ENCODE data around the gene PCDH12. TPM values are rescaled to one million over a fixed set of nuclear protein-coding genes. Genes with fewer than 3 reads are reported as not detected.

PCDH12 gene
- total RNA-seq, 1 experiment from 2014 or later = 0.02 TPM

GRCh38 chr5:141906972-141907371, 51.0 kb downstream of the PCDH12 start:
- ChIA-PET CTCF (no interaction called here), RAD21 (ENCODE audit: low non-redundant PET in 1 of 2, low total read pairs in 2 of 2, uncharacterized antibody in 2 of 2, unreplicated experiment in 2 of 2) (no interaction called here), POLR2A (interaction anchor here (0.9 kb wide), 1 partner anchor 12 kb away, joined by 3 read pairs; no protein-coding TSS in a partner anchor)
- no peaks in the 10 kb centered on the region for H3K79me2 ChIP-seq (ENCODE audit: insufficient read depth, low read length)
- intact Hi-C loops (cut with micrococcal nuclease) = no loop called here
- no peaks in the 10 kb centered on the region for H3K9me2 ChIP-seq (ENCODE audit: insufficient read depth)
- H4K20me1 ChIP-seq (ENCODE audit: insufficient read depth) = no peaks in the 10 kb centered on the region
- H3K27ac ChIP-seq (ENCODE audit: low read depth, low read length) = no peak overlapping the region
- TF ChIP-seq POLR2AphosphoS5 (IDR thresholded peaks at IDR 0.05; ENCODE audit: low read depth, low read length) (no peak), SP1 (IDR thresholded peaks at IDR 0.05; ENCODE audit: low read depth) (no peak), POLR2A (IDR thresholded peaks at IDR 0.05; ENCODE audit: borderline replicate concordance, extremely low read depth, insufficient read depth, insufficient read length) (no peak), MAX (IDR thresholded peaks at IDR 0.05) (no peak), ZBTB33 (IDR thresholded peaks at IDR 0.05; ENCODE audit: extremely low read depth, insufficient replicate concordance, low read length) (no peak)
- no peak overlapping the region for H3K4me3 ChIP-seq (replicated peaks in 1 of 2; ENCODE audit: low read depth in 1 of 2, low read length in 2 of 2)
- no peak overlapping the region for H3K4me2 ChIP-seq (ENCODE audit: low read length)
- no peak overlapping the region for H3K9ac ChIP-seq (ENCODE audit: low read length)
- BruUV-seq (replicated peaks) = no TSS peak
- H3K36me3 ChIP-seq (ENCODE audit: control insufficient read depth in 1 of 2, insufficient read depth in 2 of 2, low read length in 2 of 2) = no peaks in the 10 kb centered on the region
- ATAC-seq = no peak
- no peaks in the 10 kb centered on the region for H3K4me1 ChIP-seq (ENCODE audit: control insufficient read depth in 1 of 2, insufficient read depth in 2 of 2, low read length in 2 of 2)
- DNase-seq (ENCODE audit: low read depth, low spot score) = no peak
- no peaks in the 10 kb centered on the region for H3K27me3 ChIP-seq (ENCODE audit: insufficient read depth, low read length)
- no peak overlapping the region for H2AFZ ChIP-seq (ENCODE audit: low read depth, low read length, poor library complexity, severe bottlenecking)
- H3K9me3 ChIP-seq (ENCODE audit: control insufficient read depth in 1 of 2, insufficient read depth in 1 of 2, low read depth in 1 of 2, low read length in 2 of 2) = no peaks in the 10 kb centered on the region

GRCh38 chr5:141906517-141906916, 51.5 kb downstream of the PCDH12 start:
- ChIA-PET RAD21 (ENCODE audit: low non-redundant PET in 1 of 2, low total read pairs in 2 of 2, uncharacterized antibody in 2 of 2, unreplicated experiment in 2 of 2) (no interaction called here), POLR2A (no interaction called here), CTCF (no interaction called here)
- no peak overlapping the region for H3K27ac ChIP-seq (ENCODE audit: low read depth, low read length)
- no peak for DNase-seq (ENCODE audit: low read depth, low spot score)
- H3K36me3 ChIP-seq (ENCODE audit: control insufficient read depth in 1 of 2, insufficient read depth in 2 of 2, low read length in 2 of 2) = no peaks in the 10 kb centered on the region
- H3K9ac ChIP-seq (ENCODE audit: low read length) = no peak overlapping the region
- H3K9me3 ChIP-seq (ENCODE audit: control insufficient read depth in 1 of 2, insufficient read depth in 1 of 2, low read depth in 1 of 2, low read length in 2 of 2) = no peaks in the 10 kb centered on the region
- no peak for ATAC-seq
- no peaks in the 10 kb centered on the region for H3K4me1 ChIP-seq (ENCODE audit: control insufficient read depth in 1 of 2, insufficient read depth in 2 of 2, low read length in 2 of 2)
- BruUV-seq (replicated peaks) = no TSS peak
- intact Hi-C loops (cut with micrococcal nuclease) = no loop called here
- H3K79me2 ChIP-seq (ENCODE audit: insufficient read depth, low read length) = no peaks in the 10 kb centered on the region
- H4K20me1 ChIP-seq (ENCODE audit: insufficient read depth) = no peaks in the 10 kb centered on the region
- H3K4me2 ChIP-seq (ENCODE audit: low read length) = no peak overlapping the region
- no peak overlapping the region for H3K4me3 ChIP-seq (replicated peaks in 1 of 2; ENCODE audit: low read depth in 1 of 2, low read length in 2 of 2)
- H3K27me3 ChIP-seq (ENCODE audit: insufficient read depth, low read length) = no peaks in the 10 kb centered on the region
- no peak overlapping the region for H2AFZ ChIP-seq (ENCODE audit: low read depth, low read length, poor library complexity, severe bottlenecking)
- no peaks in the 10 kb centered on the region for H3K9me2 ChIP-seq (ENCODE audit: insufficient read depth)
- TF ChIP-seq REST (IDR thresholded peaks at IDR 0.05; ENCODE audit: low read depth) (no peak), TCF7L2 (IDR thresholded peaks at IDR 0.05; ENCODE audit: borderline replicate concordance, extremely low read depth, insufficient read depth, insufficient read length) (no peak), JUND (IDR thresholded peaks at IDR 0.05) (no peak), ZNF274 (IDR thresholded peaks at IDR 0.05; ENCODE audit: low read depth, low read length) (no peak), POLR2A (IDR thresholded peaks at IDR 0.05; ENCODE audit: borderline replicate concordance, extremely low read depth, insufficient read depth, insufficient read length) (no peak), SRF (IDR thresholded peaks at IDR 0.05; ENCODE audit: low read depth) (no peak), CEBPB (IDR thresholded peaks at IDR 0.05; ENCODE audit: low read depth) (no peak), POLR2AphosphoS5 (IDR thresholded peaks at IDR 0.05; ENCODE audit: low read depth, low read length) (no peak), FOSL1 (IDR thresholded peaks at IDR 0.05; ENCODE audit: low read depth) (no peak), ATF3 (IDR thresholded peaks at IDR 0.05) (no peak), ELF1 (IDR thresholded peaks at IDR 0.05; ENCODE audit: borderline replicate concordance, low read depth) (no peak), EGR1 (IDR thresholded peaks at IDR 0.05; ENCODE audit: low read depth) (no peak), CBX3 (IDR thresholded peaks at IDR 0.05; ENCODE audit: low read depth) (no peak), EZH2phosphoT487 (IDR thresholded peaks at IDR 0.05; ENCODE audit: borderline replicate concordance) (no peak)

Data from HCT116 (cell line).